HG03442 (cell line): Measurements from ENCODE around the gene HOXB3.

ENCODE experiments used
- ATAC-seq: cut with Tn5 transposase; IDR thresholded peaks from one replicate; pipeline ENCODE4 v1.9.1; 2021; ENCODE audit warnings: mild to moderate bottlenecking, moderate library complexity; ENCODE audit not compliant: unreplicated experiment

Gene HOXB3

DNA sequence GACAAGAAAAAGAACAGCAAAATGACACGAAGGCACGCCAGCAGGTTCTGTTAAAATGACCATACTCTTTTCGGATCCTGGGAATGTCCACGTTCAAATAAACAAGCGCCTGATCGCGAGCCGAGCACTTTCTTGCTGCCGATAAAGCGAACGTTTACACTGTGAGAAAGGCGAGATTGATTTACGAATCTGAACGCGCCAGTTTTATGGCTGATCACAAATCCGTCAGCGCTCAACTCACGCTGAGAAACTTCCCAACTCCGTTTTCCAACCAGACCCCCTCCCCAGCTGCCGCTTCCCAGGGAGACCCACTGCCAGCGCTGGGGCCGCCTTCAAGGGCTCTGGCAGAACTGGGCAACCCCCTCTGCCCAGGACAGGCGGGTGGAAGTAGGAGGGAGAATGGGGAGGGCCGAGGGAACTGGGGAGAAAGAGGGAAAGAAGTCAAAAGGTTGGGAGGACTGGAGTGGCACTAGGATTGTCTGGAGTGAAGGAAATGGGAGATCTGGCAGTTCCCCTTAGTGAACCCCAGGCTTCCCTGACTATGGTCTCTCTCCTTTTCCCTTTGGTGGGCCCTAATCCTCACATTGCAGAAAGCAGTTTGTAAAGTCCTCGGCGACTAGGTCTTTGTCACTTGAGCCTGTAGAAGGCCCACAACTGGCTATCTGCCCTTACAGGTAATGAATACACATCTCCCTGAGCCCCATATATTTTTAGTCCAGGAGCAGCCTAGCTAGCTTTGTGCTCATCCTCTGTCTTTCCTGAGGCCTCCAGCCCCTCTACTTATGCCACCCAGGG, 18.8 kb downstream of the HOXB3 start:
- no peak for ATAC-seq

- ATAC-seq = no peak
Observed at GRCh38 chr17:48570325-48571023, 19.6 kb downstream of the HOXB3 start.

GRCh38 chr17:48569674-48570324, 20.2 kb downstream of the HOXB3 start:
- ATAC-seq = no peak

DNA sequence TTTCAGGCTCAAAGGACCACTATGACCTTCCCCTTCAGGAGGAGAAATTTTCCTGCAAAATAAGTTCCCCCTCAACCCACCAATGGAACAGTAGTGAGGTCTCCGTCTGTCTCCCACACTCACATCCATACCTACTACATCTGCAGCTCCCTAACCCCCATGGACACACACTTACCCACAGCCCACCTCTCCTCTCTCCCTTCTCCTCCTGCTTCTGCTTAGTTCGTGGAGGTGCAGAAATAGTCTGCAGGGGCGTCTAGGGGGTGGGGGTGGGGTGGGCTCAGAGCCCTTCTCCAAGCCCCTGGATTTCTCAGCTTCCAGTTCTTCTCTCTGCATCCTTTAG, 20.8 kb downstream of the HOXB3 start:
- no peak for ATAC-seq

- no peak for ATAC-seq
Observed at GRCh38 chr17:48568499-48569239, 21.4 kb downstream of the HOXB3 start.

DNA sequence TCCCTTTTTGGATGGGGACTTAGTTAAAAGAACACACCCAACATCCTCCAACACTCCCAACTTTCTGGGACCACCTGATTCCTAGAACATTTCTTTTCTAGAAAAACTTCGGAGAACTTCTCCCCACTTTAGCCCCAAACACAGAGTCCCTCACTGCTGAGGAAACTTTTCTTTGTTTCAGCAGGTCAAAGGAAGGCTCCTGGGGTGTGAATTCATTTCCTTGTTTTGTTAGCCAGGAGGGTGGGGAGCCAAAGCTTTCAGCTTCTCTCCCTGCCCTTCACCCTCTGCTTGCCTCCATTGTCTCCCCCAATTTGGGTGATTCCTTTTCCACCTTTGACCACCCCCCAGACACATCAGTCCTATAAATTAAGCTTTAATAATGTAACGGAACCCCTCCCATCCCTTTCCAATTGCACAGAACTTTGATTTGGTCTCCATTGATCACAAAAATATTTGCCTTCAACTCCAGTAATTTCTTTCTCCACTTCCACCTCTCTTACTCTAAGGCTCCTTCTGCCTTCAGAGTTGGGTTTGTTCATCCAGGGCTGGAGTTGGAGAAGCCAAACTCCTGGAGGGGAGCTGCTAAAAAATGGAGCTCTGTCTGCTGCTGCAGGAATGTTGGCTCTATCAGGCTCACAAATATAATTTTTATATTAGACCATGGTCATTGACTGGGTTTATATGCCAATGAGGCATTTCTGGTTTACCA, 22.2 kb downstream of the HOXB3 start:
- no peak for ATAC-seq

DNA sequence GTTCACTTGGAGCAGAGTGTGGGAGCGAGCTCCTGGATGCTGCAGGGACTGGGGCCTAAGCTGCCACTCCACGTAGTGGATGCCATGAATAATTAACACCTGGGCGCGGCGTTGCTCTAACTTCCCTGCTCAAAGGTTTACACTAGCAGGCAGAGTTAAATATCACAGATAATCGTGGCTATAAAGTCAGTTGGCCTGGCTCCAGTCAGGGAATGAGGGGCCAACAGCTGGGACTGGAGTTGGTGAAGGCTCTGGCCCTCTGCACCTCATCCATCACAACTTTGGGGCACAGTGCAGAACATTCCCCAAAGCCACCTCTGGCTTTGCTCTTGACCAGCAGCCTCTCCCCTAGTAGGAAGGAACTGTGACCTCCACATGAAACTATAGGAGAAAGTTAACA, 22.8 kb downstream of the HOXB3 start:
- no peak for ATAC-seq

DNA sequence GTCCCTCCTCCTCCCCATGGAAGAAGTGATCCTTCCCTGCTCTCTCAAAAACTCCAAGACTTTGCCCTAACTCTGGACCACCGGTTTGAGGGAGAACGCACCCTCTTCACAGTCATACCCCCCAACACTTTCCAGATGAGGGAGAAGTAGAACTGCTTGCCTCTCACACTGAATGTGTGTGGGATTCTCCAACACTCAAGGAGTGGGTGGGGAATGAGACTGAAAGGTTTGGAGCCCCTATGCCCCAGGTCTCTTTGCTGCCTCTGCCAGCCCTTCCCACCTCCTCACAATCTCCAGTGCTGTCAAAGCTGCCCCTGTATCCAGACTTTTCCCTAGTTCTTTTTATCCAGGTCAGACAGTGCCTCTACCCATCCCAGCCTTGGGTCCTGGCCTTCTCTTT, 23.3 kb downstream of the HOXB3 start:
- ATAC-seq = no peak

GRCh38 chr17:48565925-48566710, 23.9 kb downstream of the HOXB3 start:
- ATAC-seq = no peak

DNA sequence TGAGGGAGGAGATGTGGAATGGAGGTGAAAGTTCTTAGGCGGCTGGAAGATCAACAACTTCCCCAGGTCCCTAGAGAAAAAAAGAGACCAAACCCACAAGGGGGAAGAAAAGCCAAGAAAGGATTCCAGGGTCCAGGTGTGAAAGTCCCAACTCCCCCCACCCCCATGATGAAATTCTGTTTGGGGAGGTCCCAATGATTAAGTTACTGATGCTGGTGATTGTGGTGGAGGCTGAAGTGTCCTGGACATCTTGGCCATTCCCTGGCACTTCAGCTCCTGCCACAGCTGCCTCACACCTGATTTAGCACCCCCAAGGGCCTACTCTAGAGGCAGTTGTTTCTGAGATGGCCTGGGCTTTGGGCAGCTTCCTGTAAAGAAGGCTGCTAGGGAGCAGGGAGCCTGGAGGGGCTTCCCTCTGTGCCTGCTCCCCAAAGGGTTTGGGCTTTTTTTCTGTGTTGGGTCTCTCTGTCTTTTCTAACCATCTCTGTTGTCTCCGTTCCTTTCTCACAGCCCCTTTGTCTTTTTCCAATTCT, 25.0 kb downstream of the HOXB3 start:
- no peak for ATAC-seq

DNA sequence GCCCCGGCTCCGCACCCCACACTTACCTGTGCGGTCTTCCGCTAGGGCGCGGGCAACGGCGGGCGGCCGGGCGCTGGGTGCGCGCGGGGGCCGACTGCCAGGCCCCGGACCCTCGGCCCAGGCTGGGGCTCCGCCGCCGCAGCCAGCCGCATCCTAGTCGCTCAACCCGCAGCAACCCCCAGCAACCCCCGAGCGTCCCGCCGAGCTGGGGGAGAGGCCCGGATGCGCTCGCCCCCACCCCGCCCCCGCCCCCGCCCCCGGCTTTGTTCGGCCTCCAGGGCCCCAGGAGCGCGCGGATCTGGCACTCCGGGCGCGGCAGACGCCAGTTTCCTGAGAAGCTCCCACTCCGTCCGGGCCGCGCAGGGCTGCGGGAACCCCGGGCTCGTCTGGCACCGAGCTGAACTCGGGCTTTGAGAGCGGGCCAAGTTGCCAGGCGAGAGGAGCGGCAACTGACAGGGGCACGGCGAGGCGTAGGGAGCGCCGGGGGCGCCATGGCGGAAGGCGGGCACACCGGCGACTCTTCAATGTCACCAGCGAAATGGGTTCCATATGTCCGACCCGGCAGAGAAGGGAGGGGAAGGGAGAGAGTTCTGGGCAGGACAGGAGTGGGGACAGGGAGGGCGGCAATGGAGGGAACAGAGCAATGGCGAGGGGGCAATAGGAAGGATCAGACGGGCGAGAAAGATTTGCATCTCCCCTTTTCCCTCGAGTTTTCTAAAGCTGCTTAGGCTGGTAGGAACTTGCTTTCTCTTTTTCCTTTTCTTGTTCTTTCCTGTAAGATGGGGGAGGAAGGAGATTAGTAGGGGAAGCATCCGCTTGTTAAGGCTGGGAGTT, 25.6 kb downstream of the HOXB3 start:
- no peak for ATAC-seq

DNA sequence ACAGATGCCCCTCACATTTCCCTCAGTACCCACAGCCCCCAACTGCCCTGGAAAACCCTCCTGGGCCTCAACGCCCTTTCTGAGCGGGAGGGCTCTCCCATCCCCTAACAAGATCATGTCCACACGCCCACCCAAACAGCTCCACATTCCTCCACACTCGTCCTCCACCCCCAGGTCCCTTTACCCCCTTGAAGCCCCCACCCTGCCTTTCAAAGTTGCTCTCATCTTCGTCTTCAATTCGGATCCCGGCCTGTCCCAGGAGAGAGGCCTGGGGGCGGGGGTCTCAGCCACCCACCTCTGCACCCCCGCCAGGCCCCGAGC, 26.2 kb downstream of the HOXB3 start:
- no peak for ATAC-seq

DNA sequence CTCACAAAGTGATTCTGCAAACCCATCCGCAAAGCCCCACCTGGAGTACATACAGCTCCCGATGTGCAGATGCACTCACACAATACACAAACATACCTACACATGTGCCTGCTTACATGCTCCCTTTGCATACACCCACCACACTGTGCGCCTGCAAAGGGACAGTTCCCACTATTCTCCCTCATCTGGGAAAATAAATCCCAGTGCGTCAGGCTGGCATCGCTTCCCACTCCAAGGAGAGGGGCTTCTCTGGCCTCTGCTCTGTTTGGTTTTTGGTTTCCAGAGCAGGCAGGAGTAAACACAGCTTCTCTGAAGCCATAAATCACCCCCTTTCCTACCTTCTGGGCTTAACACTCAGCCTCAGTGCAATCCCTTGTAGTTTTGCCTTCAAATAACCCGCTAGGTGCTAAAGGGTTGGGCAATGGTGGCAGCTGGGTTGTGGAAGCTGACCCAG, 26.6 kb downstream of the HOXB3 start:
- no peak for ATAC-seq

- ATAC-seq = no peak
Observed at GRCh38 chr17:48562934-48563333, 27.1 kb downstream of the HOXB3 start.

- no peak for ATAC-seq
Observed at GRCh38 chr17:48561884-48562810, 27.9 kb downstream of the HOXB3 start.

- ATAC-seq = no peak
Observed at GRCh38 chr17:48559840-48560817, 29.9 kb downstream of the HOXB3 start.
